Subcutaneous preadipocyte (primary cell): ENCODE data around the gene MRGPRX3. TPM values are rescaled to one million over a fixed set of nuclear protein-coding genes. Genes with fewer than 3 reads are reported as not detected.

Experiments used
- small RNA-seq: library from RNA; depleted of rRNA; stranded (forward); fragments of <200 nt; gene quantifications from one replicate; pipeline ENCODE3, GENCODE V24; 2012
- total RNA-seq: library from RNA; depleted of rRNA; stranded (reverse); fragments of >200 nt; gene quantifications from 2 replicates; pipeline ENCODE4 v1.2.3, GENCODE V29; 2012

The MRGPRX3 gene
- total RNA-seq = not detected in 2 replicates

GRCh38 chr11:18132341-18132740, at the start of gene MRGPRX3:
Gene MRGPRX3, plus strand, starts transcription at chr11:18132571. Its CDS starts 4,632 bp downstream, at chr11:18137203.

DNA sequence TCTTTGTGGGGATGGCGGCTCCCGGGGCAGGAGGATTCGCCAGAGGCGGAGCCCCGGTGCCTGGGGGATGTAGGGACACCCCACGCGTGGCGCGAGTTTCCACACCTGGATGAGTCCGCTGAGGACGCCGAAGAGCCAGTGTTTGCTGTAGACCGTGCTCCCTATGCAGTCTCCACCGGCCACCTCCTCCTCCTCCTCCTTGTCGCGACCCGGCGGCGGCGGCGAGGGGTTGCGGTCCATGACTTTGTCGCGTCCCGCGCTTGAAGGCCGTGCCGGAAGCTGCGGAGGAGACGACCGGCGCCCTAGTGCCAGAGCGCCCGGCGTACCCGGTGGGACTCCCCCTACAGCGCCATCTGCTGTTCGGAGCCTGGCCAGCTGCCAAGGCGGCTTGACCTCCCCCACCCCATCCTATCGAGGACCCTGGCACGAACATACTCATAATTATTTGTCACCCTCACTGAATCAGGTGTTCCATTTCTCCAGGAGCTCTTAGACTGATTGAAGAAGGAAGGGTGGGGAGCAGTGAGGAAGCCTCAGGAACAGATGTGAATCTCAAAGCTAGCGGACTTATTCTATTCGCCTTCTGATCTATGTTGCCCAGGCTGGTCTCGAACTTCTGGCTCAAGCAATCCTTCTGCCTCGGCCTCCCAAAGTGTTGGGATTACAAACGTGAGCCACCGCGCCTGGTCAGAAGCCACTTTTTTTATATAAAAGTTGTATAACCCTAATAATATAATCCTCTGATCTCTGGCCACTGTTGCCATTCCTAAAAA, 26.4 kb upstream of the MRGPRX3 start, which contains the start of gene SAAL1:
SAAL1 (minus strand) TSS at position 281 of the 773 bp plus-strand sequence; CDS start at position 240, 41 bp downstream.

DNA sequence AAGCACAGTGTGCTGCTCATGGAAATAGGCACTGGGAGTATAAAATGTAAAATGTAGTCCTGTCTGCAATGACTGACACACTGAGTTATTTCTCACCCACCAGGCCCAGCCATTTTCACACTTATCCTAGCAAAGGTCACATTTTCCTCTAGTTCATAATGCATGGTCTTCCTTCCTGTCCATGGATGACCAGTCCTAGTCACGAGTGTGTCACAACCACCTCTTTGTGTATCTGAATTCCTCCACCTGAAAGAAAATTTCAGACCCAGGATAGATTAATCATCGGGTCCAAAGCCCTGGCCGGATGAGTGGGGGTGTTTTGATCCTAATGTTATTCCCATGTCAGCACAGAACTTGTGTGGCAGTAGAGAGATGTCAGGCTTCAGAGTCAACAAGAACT, 40.3 kb downstream of the MRGPRX3 start, which contains the start of gene MRGPRX4:
MRGPRX4 (plus strand) TSS at position 172 of the 400 bp plus-strand sequence. CDS start 420 bp downstream, outside the sequence.

Small RNAs within 50 kb of the gene (small RNA-seq; reads per million reads assigned to genes)
- gene HIGD1AP5 = not detected

Other genes with a start within 250 kb of the MRGPRX3 start
- gene SERGEF, start 119.5 kb upstream of the MRGPRX3 start, total RNA-seq = 15.2 and 18.0 TPM in 2 replicates
- gene TPH1, start 86.3 kb upstream of the MRGPRX3 start, total RNA-seq = under 0.01 TPM in 2 replicates
- 22.8 and 24.2 TPM in 2 replicates for gene SAAL1, start 26.5 kb upstream of the MRGPRX3 start, total RNA-seq
- not detected in 2 replicates for gene MRGPRX4, start 40.3 kb downstream of the MRGPRX3 start, total RNA-seq
- not detected in 2 replicates for gene SAA4, start 104.2 kb downstream of the MRGPRX3 start, total RNA-seq
- not detected in 2 replicates for gene SAA2, start 116.1 kb downstream of the MRGPRX3 start, total RNA-seq
- not detected in 2 replicates for gene SAA1, start 133.7 kb downstream of the MRGPRX3 start, total RNA-seq
- gene HPS5, start 189.6 kb downstream of the MRGPRX3 start, total RNA-seq = 18.7 and 30.7 TPM in 2 replicates
- gene GTF2H1, start 190.0 kb downstream of the MRGPRX3 start, total RNA-seq = 76.8 and 80.9 TPM in 2 replicates